AG09319 (cell line): ENCODE results near the gene PARD3B.
"Not testable (repeated sequence)": the region's sequence is repeated elsewhere in the genome, so short reads cannot be mapped to it uniquely, and the experiment has no call there.

Source experiments
- DNase-seq: peaks from one replicate; pipeline ENCODE4 v3.0.0-alpha.2; 2010; ENCODE audit warnings: low read depth; ENCODE audit errors: extremely low read depth
- CTCF ChIP-seq: IDR thresholded peaks from 2 replicates; pipeline ENCODE4 v1.5.1; 2011; ENCODE audit warnings: low read depth, mild to moderate bottlenecking, inconsistent platforms, low read length, moderate library complexity

PARD3B gene

GRCh38 chr2:205482399-205483081 is 937.3 kb downstream of the PARD3B start:
- no peak for DNase-seq
- TF ChIP-seq CTCF = no peak

GRCh38 chr2:205483095-205483494 is 937.8 kb downstream of the PARD3B start:
- no peak for DNase-seq
- TF ChIP-seq CTCF = no peak

DNA sequence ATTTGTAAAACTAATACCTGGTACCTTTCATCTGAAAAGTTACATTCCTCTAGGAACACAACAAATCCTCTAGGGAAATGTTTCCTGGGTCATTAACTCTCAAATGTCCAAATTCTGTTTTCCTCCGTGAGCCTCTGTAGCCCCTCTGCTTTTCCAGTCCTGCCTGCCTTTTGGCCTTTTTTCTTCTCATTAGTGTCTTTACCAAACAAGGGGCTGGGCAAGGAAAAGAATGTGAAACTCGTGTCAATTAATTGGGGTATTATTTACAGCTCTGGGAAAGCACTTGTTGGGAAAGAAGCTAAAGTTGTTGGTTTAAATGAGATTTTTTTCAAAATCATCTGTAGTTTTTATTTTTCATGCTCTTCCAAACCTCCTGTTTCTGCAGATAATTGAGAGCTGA is 938.9 kb downstream of the PARD3B start:
- DNase-seq = no peak
- TF ChIP-seq CTCF = no peak

DNA sequence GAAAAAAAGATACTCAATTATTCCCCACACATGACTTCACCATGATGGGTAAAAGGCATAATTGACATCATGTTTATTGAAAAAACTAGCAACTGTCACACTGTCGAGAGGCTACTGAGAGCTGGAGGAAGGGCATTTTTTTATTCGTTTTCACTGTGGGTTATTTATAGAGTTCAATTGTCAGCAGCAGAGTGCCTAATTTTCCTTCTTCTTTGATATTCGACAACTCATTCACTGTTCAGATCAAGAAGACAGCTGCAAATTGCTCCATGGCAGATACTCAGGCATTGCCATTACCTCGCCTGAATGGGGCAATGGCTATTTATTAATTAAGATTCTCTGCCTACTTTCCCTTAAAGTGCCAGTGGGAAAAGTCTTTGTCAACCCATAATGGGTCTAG is 939.5 kb downstream of the PARD3B start:
- TF ChIP-seq CTCF = no peak
- DNase-seq = no peak

- not testable (repeated sequence) for DNase-seq
Observed at GRCh38 chr2:205493528-205493927, 948.3 kb downstream of the PARD3B start.

GRCh38 chr2:205494537-205495235 is 949.4 kb downstream of the PARD3B start:
- DNase-seq = no peak
- TF ChIP-seq CTCF = no peak

DNA sequence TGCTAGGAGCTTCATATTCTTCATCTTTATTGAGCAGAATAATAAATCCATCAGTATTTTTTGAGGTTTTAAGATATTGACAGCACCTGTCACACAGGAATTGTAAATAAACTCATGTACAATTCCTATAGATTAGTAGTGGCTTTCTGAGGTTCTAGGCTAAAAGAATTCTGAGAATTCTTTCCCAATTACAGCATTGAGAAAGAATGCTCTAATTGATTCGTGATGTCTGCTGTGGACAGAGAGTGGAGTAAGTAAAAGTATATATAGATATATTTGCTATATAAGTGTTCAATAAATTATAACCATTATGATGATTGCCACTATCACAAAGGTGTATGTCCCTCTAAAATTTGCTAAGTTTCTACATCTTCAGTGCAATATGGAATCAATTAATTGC is 950.5 kb downstream of the PARD3B start:
- no peak for TF ChIP-seq CTCF
- no peak for DNase-seq

DNA sequence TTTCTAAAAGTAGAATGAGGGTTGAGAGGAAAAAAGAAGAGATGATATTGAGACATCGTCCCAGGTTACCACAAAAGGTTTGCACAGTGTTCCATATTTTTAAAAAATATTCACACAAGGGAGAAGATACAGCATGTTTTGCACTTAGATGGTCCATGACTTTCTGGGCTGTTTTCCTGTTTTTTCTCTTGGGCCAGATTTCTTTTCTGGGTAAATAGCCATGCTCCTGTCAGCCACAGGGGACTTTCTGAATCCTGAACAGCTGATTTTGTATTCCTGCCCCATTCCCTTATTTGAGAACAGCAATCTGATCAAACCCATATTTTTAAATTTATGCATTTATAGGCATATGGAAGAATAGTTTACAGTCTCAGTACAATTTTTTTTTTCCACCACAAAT is 951.1 kb downstream of the PARD3B start:
- no peak for TF ChIP-seq CTCF

More for the DNA sequence above, 951.1 kb downstream of the PARD3B start:
- DNase-seq = no peak
